ENCODE results near the gene SERGEF. TPM values are rescaled to one million over a fixed set of nuclear protein-coding genes. Genes with fewer than 3 reads are reported as not detected.

Gene SERGEF
- total and polyA plus RNA-seq, 2 of the 4 experiments (the other 2 are of a cell fraction): 12.2 to 18.1 TPM

DNA sequence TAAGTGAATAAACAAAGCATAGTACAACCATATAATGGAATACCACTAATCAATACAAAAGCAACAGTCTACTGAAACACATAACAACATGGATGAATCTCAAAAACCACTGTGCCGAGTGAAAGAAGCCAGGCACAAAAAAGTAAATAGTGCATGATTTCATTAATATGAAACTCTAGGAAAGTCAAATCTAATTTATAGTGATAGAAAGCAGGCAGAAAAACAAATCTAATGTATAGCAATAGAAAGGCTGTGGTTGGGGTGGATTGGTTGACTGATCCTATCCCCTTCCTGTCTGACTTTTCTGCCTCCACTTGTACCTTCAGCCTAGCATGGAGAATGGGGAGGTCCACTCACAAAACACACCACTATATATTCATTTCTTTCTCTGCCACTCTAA lies 115.4 kb downstream of the SERGEF start:
- no peak overlapping the region for H2BK20ac ChIP-seq (ENCODE audit: low read depth, low read length)
- no peak overlapping the region for H2AK9ac ChIP-seq (replicated peaks; ENCODE audit: low read depth, low read length, poor library complexity)
- no peak overlapping the region for H3K56ac ChIP-seq (ENCODE audit: extremely low read depth, insufficient read depth, low read length)
- intact Hi-C loops (cut with micrococcal nuclease) (no loop called here), dilution Hi-C loops (cut with HindIII; ENCODE audit: low sequenced_read_pairs, unreplicated experiment) (no loop called here), in situ Hi-C loops (cut with MboI; ENCODE audit: low sequenced_read_pairs) (no loop called here)
- TF ChIP-seq FOS (IDR thresholded peaks at IDR 0.05; ENCODE audit: low read depth, low read length): no peak
- TF ChIP-seq MXI1 (IDR thresholded peaks at IDR 0.05; ENCODE audit: borderline replicate concordance, low read depth, low read length): no peak
- TF ChIP-seq RCOR1 (IDR thresholded peaks at IDR 0.05; ENCODE audit: insufficient replicate concordance, low read length): no peak
- no peak for TF ChIP-seq SMC3 (IDR thresholded peaks at IDR 0.05; ENCODE audit: low read depth, low read length)
- TF ChIP-seq CTCF (conservative IDR thresholded peaks at IDR 0.05; ENCODE audit: low read depth, low read length): no peak
- TF ChIP-seq CEBPB (IDR thresholded peaks at IDR 0.05; ENCODE audit: low read depth, low read length): no peak
- no peak for TF ChIP-seq BHLHE40 (IDR thresholded peaks at IDR 0.05; ENCODE audit: low read depth, low read length)
- no peak for TF ChIP-seq USF2 (IDR thresholded peaks at IDR 0.05; ENCODE audit: low read depth, low read length)
- TF ChIP-seq MAFK (IDR thresholded peaks at IDR 0.05; ENCODE audit: low read depth, low read length): no peak
- TF ChIP-seq ELK1 (IDR thresholded peaks at IDR 0.05; ENCODE audit: borderline replicate concordance, low read depth, low read length): no peak
- no peak for TF ChIP-seq CHD1 (IDR thresholded peaks at IDR 0.05; ENCODE audit: low read depth, low read length)
- TF ChIP-seq RFX5 (IDR thresholded peaks at IDR 0.05; ENCODE audit: low read depth, low read length): no peak
- no peak for TF ChIP-seq POLR2A (IDR thresholded peaks at IDR 0.05; ENCODE audit: low read depth, low read length)
- no peak for TF ChIP-seq MAZ (IDR thresholded peaks at IDR 0.05; ENCODE audit: borderline replicate concordance, low read depth, low read length)
- TF ChIP-seq NFE2L2 (IDR thresholded peaks at IDR 0.05; ENCODE audit: low read depth, low read length): no peak
- no peak for TF ChIP-seq RAD21 (IDR thresholded peaks at IDR 0.05; ENCODE audit: low read length)
- no peak overlapping the region for H4K8ac ChIP-seq (ENCODE audit: low read depth in 2 of 2, low read length in 2 of 2)
- H2BK120ac ChIP-seq (ENCODE audit: low read depth, low read length): no peak overlapping the region
- no peak overlapping the region for H2AK5ac ChIP-seq (ENCODE audit: low read depth, low read length)
- H3K9me1 ChIP-seq (ENCODE audit: insufficient read depth, low read length): no peaks in the 10 kb centered on the region; the same call in 1 of the 2 replicates
- H3K14ac ChIP-seq (replicated peaks; ENCODE audit: low read depth, low read length): no peak overlapping the region
- POLR2A ChIA-PET (ENCODE audit: unreplicated experiment): no interaction called here
- H2BK5ac ChIP-seq (ENCODE audit: low read depth, low read length, poor library complexity, severe bottlenecking): no peak overlapping the region
- H3K9me3 ChIP-seq (ENCODE audit: control insufficient read depth, insufficient read depth, low read length): no peaks in the 10 kb centered on the region
- no peak for DNase-seq
- no peaks in the 10 kb centered on the region for H4K20me1 ChIP-seq (ENCODE audit: insufficient read depth, low read length)
- no peak overlapping the region for H3K9ac ChIP-seq (ENCODE audit: low read depth, low read length)
- CTCF ChIA-PET: no interaction called here
- H3K79me1 ChIP-seq (ENCODE audit: low read depth in 1 of 2, low read length in 2 of 2): no peaks in the 10 kb centered on the region
- H3K36me3 ChIP-seq (ENCODE audit: control insufficient read depth, insufficient read depth, low read length): 0 out of 2 replicates have a peak, but pooled peaks cover 3% of the 10 kb centered on the region
- H4K5ac ChIP-seq (ENCODE audit: low read depth, low read length): no peak overlapping the region
- ATAC-seq (ENCODE audit: low read depth): no peak
- WGBS, 2 experiments (ENCODE audit: extremely low coverage in 2 of 2, insufficient read length in 1 of 2): no CpG with 5 or more reads among the region's 1 CpG
- H4K91ac ChIP-seq (ENCODE audit: insufficient read depth, low read depth, low read length): no peak overlapping the region
- peaks cover 2% of the 10 kb centered on the region; the same call in 1 of the 2 replicates for H3K4me1 ChIP-seq (ENCODE audit: control insufficient read depth, insufficient read depth, low read length)
- no peak overlapping the region for H3K4me2 ChIP-seq (ENCODE audit: low read depth, low read length)
- BruUV-seq (replicated peaks): no TSS peak
- H2BK15ac ChIP-seq (ENCODE audit: low read depth, low read length): no peak overlapping the region
- no peak overlapping the region for H3K23ac ChIP-seq (ENCODE audit: low read depth, low read length)
- no peak overlapping the region for H2AFZ ChIP-seq (replicated peaks; ENCODE audit: low read length, poor library complexity)
- H3K27ac ChIP-seq (ENCODE audit: insufficient read depth, low read length): no peak overlapping the region
- no peak overlapping the region for H3K4ac ChIP-seq (ENCODE audit: low read depth, low read length)
- H3K27me3 ChIP-seq (ENCODE audit: control insufficient read depth, insufficient read depth, low read length): no peaks in the 10 kb centered on the region
- H3K18ac ChIP-seq (ENCODE audit: low read depth, low read length): no peak overlapping the region
- no peak overlapping the region for H3K4me3 ChIP-seq (ENCODE audit: insufficient read depth, low read depth, low read length)

Measured in IMR-90 (cell line).